Panc1 (cell line): ENCODE measurements around the gene CATSPER2. TPM values are rescaled to one million over a fixed set of nuclear protein-coding genes. Genes with fewer than 3 reads are reported as not detected.
"Not testable (repeated sequence)": the region's sequence is repeated elsewhere in the genome, so short reads cannot be mapped to it uniquely, and the experiment has no call there.

ENCODE experiments used
- ATAC-seq: fragments of 200-7000 bp; cut with Tn5 transposase; 2 replicates; pipeline ENCODE4 v1.9.1; 2020; ENCODE audit warnings: mild to moderate bottlenecking, moderate library complexity
- Bru-seq: library from RNA; stranded (reverse); fragments of 400-500 nt; gene quantifications from one replicate; lab custom pipeline; 2021; lab: Mats Ljungman, UMichigan
- BruChase-seq, 2 experiments: library from RNA; stranded (reverse); fragments of 400-500 nt; gene quantifications; one replicate each; lab custom pipeline; 2021; lab: Mats Ljungman, UMichigan
- BruUV-seq: library from RNA; stranded (reverse); fragments of 400-500 nt; replicated peaks from 2 replicates; lab custom pipeline; 2021; lab: Mats Ljungman, UMichigan
- CTCF ChIA-PET: fragments of 300-600 bp; sonication (Branson Sonifier 250); formaldehyde crosslinking; loops from one replicate; lab custom pipeline; 2022; ENCODE audit warnings: antibody characterized with exemption; lab: Charles Lee
- POLR2A ChIA-PET: fragments of 300-600 bp; sonication (Branson Sonifier 250); formaldehyde crosslinking; loops from one replicate; lab custom pipeline; 2022; ENCODE audit warnings: antibody characterized with exemption; lab: Charles Lee
- DNase-seq: peaks from one replicate; pipeline ENCODE4 v3.0.0-alpha.2; 2010; ENCODE audit warnings: low read depth, low spot score
- H3K27ac ChIP-seq: 2 replicates; pipeline ENCODE4 v1.5.1; 2011; ENCODE audit warnings: mild to moderate bottlenecking, low read length, inconsistent platforms
- H3K27me3 ChIP-seq: fragments of 200-500 bp; sonication (Bioruptor generic); 2 replicates; pipeline ENCODE4 v1.6.0; 2014; ENCODE audit warnings: low read length, inconsistent platforms; ENCODE audit not compliant: control insufficient read depth, insufficient read depth
- H3K36me3 ChIP-seq: fragments of 200-500 bp; sonication (Bioruptor generic); 2 replicates; pipeline ENCODE4 v1.5.1; 2014; ENCODE audit warnings: inconsistent platforms, mild to moderate bottlenecking, low read length, moderate library complexity; ENCODE audit not compliant: control insufficient read depth, insufficient read depth
- H3K4me1 ChIP-seq: 2 replicates; pipeline ENCODE4 v1.5.1; 2011; ENCODE audit warnings: inconsistent platforms, mild to moderate bottlenecking, low read length, moderate library complexity; ENCODE audit not compliant: control insufficient read depth, insufficient read depth
- H3K4me3 ChIP-seq, 2 experiments: 2 replicates each; pipeline ENCODE4 v1.5.1; 2011 to 2012; ENCODE audit warnings: low read depth in 2 of 2, low read length in 2 of 2, mild to moderate bottlenecking in 2 of 2, inconsistent platforms in 1 of 2, moderate library complexity in 1 of 2
- H3K9me3 ChIP-seq: fragments of 200-500 bp; sonication (Bioruptor generic); 2 replicates; pipeline ENCODE4 v1.5.1; 2014; ENCODE audit warnings: low read depth, mild to moderate bottlenecking, inconsistent platforms, low read length, moderate library complexity; ENCODE audit not compliant: control insufficient read depth, insufficient read depth
- CTCF ChIP-seq: fragments of 450-650 bp; IDR thresholded peaks from 2 replicates; pipeline ENCODE4 v1.5.1; 2017; ENCODE audit warnings: mild to moderate bottlenecking
- POLR2AphosphoS5 ChIP-seq: IDR thresholded peaks from 2 replicates; pipeline ENCODE4 v1.6.1; 2012; ENCODE audit warnings: mild to moderate bottlenecking, low read depth, low read length, moderate library complexity
- REST ChIP-seq, 2 experiments: IDR thresholded peaks; 2 replicates each; pipeline ENCODE4 v1.6.1; 2011 to 2012; ENCODE audit warnings: low read depth in 2 of 2, control low read depth in 1 of 2, low read length in 1 of 2, mild to moderate bottlenecking in 1 of 2, moderate library complexity in 1 of 2; ENCODE audit not compliant: insufficient read depth in 1 of 2
- SIN3A ChIP-seq: IDR thresholded peaks from 2 replicates; pipeline ENCODE4 v1.6.1; 2012; ENCODE audit warnings: low read depth, mild to moderate bottlenecking, low read length, moderate library complexity, borderline replicate concordance; ENCODE audit not compliant: insufficient read depth
- TCF7L2 ChIP-seq: IDR thresholded peaks from 2 replicates; pipeline ENCODE4 v1.6.1; 2011; ENCODE audit warnings: mild to moderate bottlenecking, low read depth, low read length, inconsistent platforms
- in situ Hi-C: cut with HindIII; loops from 2 replicates; pipeline ENCODE4 v1.10.0; 2016; ENCODE audit warnings: low sequenced_read_pairs, low pct_unique_long_range_greater_than_20kb
- intact Hi-C: fragments of 100-400 bp; cut with micrococcal nuclease; formaldehyde crosslinking; loops from one replicate; pipeline ENCODE4 v1.10.0; 2022; ENCODE audit not compliant: unreplicated experiment
- long read RNA-seq: library from polyadenylated mRNA; unstranded; transcript quantifications from one replicate; pipeline ENCODE4 v2.0.0, GENCODE V29; 2021; ENCODE audit not compliant: unreplicated experiment
- polyA plus RNA-seq: library from polyadenylated mRNA; unstranded; fragments of >200 nt; gene quantifications from one replicate; pipeline ENCODE4 v1.2.1, GENCODE V29; 2012; ENCODE audit warnings: missing spikeins; ENCODE audit not compliant: insufficient read length
- total RNA-seq: library from RNA; stranded (reverse); gene quantifications from one replicate; pipeline ENCODE4 v1.2.1, GENCODE V29; 2021; ENCODE audit not compliant: unreplicated experiment

CATSPER2 gene
- total RNA-seq = 3.5 TPM
- polyA plus RNA-seq = 2.9 TPM
- percentile 61 among the genes with signal in this experiment for Bru-seq, nascent RNA
- percentile 68 among the genes with signal in this experiment for BruChase-seq, experiment 1, labeled RNA remaining after a 2-hour chase
- BruChase-seq, experiment 2, labeled RNA remaining after a 6-hour chase = percentile 71 among the genes with signal in this experiment
- long read RNA-seq, partial matches to known transcripts = 0 of 4 reads
- long read RNA-seq, other reads (novel, unspliced or antisense) = 4 of 4 reads

GRCh38 chr15:43648649-43649429 is at the start of gene CATSPER2:
TSS of gene CATSPER2 (minus strand) at chr15:43648844. CDS start at chr15:43648061, 783 bp downstream.
- no peak within 1 kb of the TSS for H3K4me3 ChIP-seq
- H3K36me3 ChIP-seq = no peaks in the 10 kb centered on the region
- in situ Hi-C loops (no loop called here), intact Hi-C loops (no loop called here)
- no peaks in the 10 kb centered on the region for H3K9me3 ChIP-seq
- DNase-seq (no peak), ATAC-seq (no peak)
- no peaks in the 10 kb centered on the region for H3K4me1 ChIP-seq
- no peak within 1 kb of the TSS for H3K27ac ChIP-seq
- no peaks in the 10 kb centered on the region for H3K27me3 ChIP-seq
- ChIA-PET POLR2A (no interaction called here), CTCF (no interaction called here)
- no TSS peak for BruUV-seq
- TF ChIP-seq SIN3A (no peak), CTCF (no peak), REST (IDR thresholded peaks at IDR 0.05; ENCODE audit: insufficient read depth in 1 of 2, low read depth in 2 of 2, low read length in 1 of 2) (no peak), POLR2AphosphoS5 (no peak), TCF7L2 (no peak)

- BruUV-seq, in situ Hi-C loops, DNase-seq, POLR2A ChIA-PET, H3K27me3 ChIP-seq, H3K4me1 ChIP-seq, CTCF ChIA-PET, H3K27ac ChIP-seq, H3K4me3 ChIP-seq, intact Hi-C loops, H3K36me3 ChIP-seq, H3K9me3 ChIP-seq: not testable (repeated sequence)
- peak; percentile 68 for ATAC-seq
Observed at GRCh38 chr15:43693148-43694022, 44.7 kb upstream of the CATSPER2 start, which contains the start of gene CKMT1A. TSS of gene CKMT1A (plus strand) at chr15:43693859. CDS start at chr15:43694051, 192 bp downstream.

GRCh38 chr15:43692679-43693078 is 44.0 kb upstream of the CATSPER2 start:
- in situ Hi-C loops, DNase-seq, H3K36me3 ChIP-seq, intact Hi-C loops, CTCF ChIA-PET, H3K27ac ChIP-seq, H3K4me3 ChIP-seq, H3K9me3 ChIP-seq, ATAC-seq, BruUV-seq, POLR2A ChIA-PET, H3K27me3 ChIP-seq, H3K4me1 ChIP-seq: not testable (repeated sequence)

- H3K9me3 ChIP-seq, POLR2A ChIA-PET, H3K27ac ChIP-seq, BruUV-seq, H3K4me1 ChIP-seq, CTCF ChIA-PET, in situ Hi-C loops, H3K36me3 ChIP-seq, H3K4me3 ChIP-seq, H3K27me3 ChIP-seq, intact Hi-C loops, DNase-seq: not testable (repeated sequence)
- peak; percentile 98 for ATAC-seq
Observed at GRCh38 chr15:43689604-43690301, 41.1 kb upstream of the CATSPER2 start.
